GM19193 (cell line): ENCODE data around the gene TEX264.

Experiments used
- POLR2A ChIP-seq: IDR thresholded peaks from 4 replicates; pipeline ENCODE4 v1.6.1; 2011; ENCODE audit not compliant: insufficient read depth, insufficient read length; ENCODE audit errors: extremely low read depth

TEX264 gene

GRCh38 chr3:51671734-51672475, 853 bp downstream of the TEX264 start:
- peak; percentile 25 for TF ChIP-seq POLR2A

- no peak for TF ChIP-seq POLR2A
These were observed 2.2 kb downstream of the TEX264 start for GRCh38 chr3:51673181-51673801.

- no peak for TF ChIP-seq POLR2A
These were observed 3.0 kb downstream of the TEX264 start for GRCh38 chr3:51673802-51674654.

GRCh38 chr3:51675201-51675611, 4.2 kb downstream of the TEX264 start:
- no peak for TF ChIP-seq POLR2A

- TF ChIP-seq POLR2A: no peak
These were observed 5.1 kb downstream of the TEX264 start for GRCh38 chr3:51676102-51676640.

GRCh38 chr3:51677358-51677757, 6.3 kb downstream of the TEX264 start:
- TF ChIP-seq POLR2A: no peak

- no peak for TF ChIP-seq POLR2A
These were observed 7.1 kb downstream of the TEX264 start for GRCh38 chr3:51678186-51678585.

- no peak for TF ChIP-seq POLR2A
These were observed 7.6 kb downstream of the TEX264 start for GRCh38 chr3:51678641-51679040.

GRCh38 chr3:51679318-51679717, 8.3 kb downstream of the TEX264 start:
- no peak for TF ChIP-seq POLR2A

GRCh38 chr3:51679777-51680176, 8.7 kb downstream of the TEX264 start:
- TF ChIP-seq POLR2A: no peak

- no peak for TF ChIP-seq POLR2A
These were observed 9.1 kb downstream of the TEX264 start for GRCh38 chr3:51680196-51680595.

- no peak for TF ChIP-seq POLR2A
These were observed 9.7 kb downstream of the TEX264 start for GRCh38 chr3:51680663-51681230.

GRCh38 chr3:51681453-51681852, 10.4 kb downstream of the TEX264 start:
- TF ChIP-seq POLR2A: no peak

GRCh38 chr3:51682079-51682478, 11.0 kb downstream of the TEX264 start:
- no peak for TF ChIP-seq POLR2A

GRCh38 chr3:51682526-51682925, 11.5 kb downstream of the TEX264 start:
- no peak for TF ChIP-seq POLR2A
